ENCODE results near the gene ANKRD2.
"Not testable (repeated sequence)": the region's sequence is repeated elsewhere in the genome, so short reads cannot be mapped to it uniquely, and the experiment has no call there.

ANKRD2 gene

GRCh38 chr10:97574374-97575126, 2.0 kb downstream of the ANKRD2 start:
- peak; percentile 91 for DNase-seq

- DNase-seq: no peak
These were observed 2.6 kb downstream of the ANKRD2 start for GRCh38 chr10:97575127-97575668.

- not testable (repeated sequence) for DNase-seq
These were observed 3.9 kb downstream of the ANKRD2 start for GRCh38 chr10:97576487-97576886.

- DNase-seq: no peak
These were observed 5.1 kb downstream of the ANKRD2 start for GRCh38 chr10:97577701-97578100.

- no peak for DNase-seq
These were observed 5.7 kb downstream of the ANKRD2 start for GRCh38 chr10:97578171-97578844.

- DNase-seq: no peak
These were observed 8.1 kb downstream of the ANKRD2 start for GRCh38 chr10:97580421-97581367.

- DNase-seq: no peak
These were observed 9.6 kb downstream of the ANKRD2 start for GRCh38 chr10:97582169-97582568.

GRCh38 chr10:97583476-97583875, 10.9 kb downstream of the ANKRD2 start:
- no peak for DNase-seq

- no peak for DNase-seq
These were observed 11.7 kb downstream of the ANKRD2 start, which contains the start of gene HOGA1 for GRCh38 chr10:97584060-97584797. Gene HOGA1, plus strand, starts transcription at chr10:97584389. Its CDS starts 315 bp downstream, at chr10:97584704.

GRCh38 chr10:97584798-97585438, 12.3 kb downstream of the ANKRD2 start:
- DNase-seq: no peak

GRCh38 chr10:97585439-97585811, 12.8 kb downstream of the ANKRD2 start:
- no peak for DNase-seq

- no peak for DNase-seq
These were observed 14.6 kb downstream of the ANKRD2 start for GRCh38 chr10:97587183-97587582.

GRCh38 chr10:97589479-97589878, 16.9 kb downstream of the ANKRD2 start, which contains the start of gene C10orf62:
Gene C10orf62, plus strand, starts transcription at chr10:97589721. Its CDS starts 177 bp downstream, at chr10:97589898.
- no peak for DNase-seq

GRCh38 chr10:97590082-97590747, 17.6 kb downstream of the ANKRD2 start:
- no peak for DNase-seq

- no peak for DNase-seq
These were observed 18.3 kb downstream of the ANKRD2 start for GRCh38 chr10:97590748-97591495.

- no peak for DNase-seq
These were observed 20.8 kb downstream of the ANKRD2 start for GRCh38 chr10:97593421-97593820.

GRCh38 chr10:97596101-97597082, 23.8 kb downstream of the ANKRD2 start:
- DNase-seq: no peak

- DNase-seq: no peak
These were observed 25.2 kb downstream of the ANKRD2 start for GRCh38 chr10:97597778-97598177.
